Skeletal muscle tissue (tissue), 4 donors: Measurements from ENCODE around the gene GRB14. TPM values are rescaled to one million over a fixed set of nuclear protein-coding genes. Genes with fewer than 3 reads are reported as not detected.

Experiments used
- H3K27ac ChIP-seq: one replicate; pipeline ENCODE4 v1.7.0; 2013; ENCODE audit warnings: mild to moderate bottlenecking, low read depth, low read length, inconsistent platforms
- H3K27me3 ChIP-seq, 3 donors: one replicate each; pipeline ENCODE4 v1.7.0; 2013; ENCODE audit warnings: low read length in 3 of 3; ENCODE audit not compliant: control insufficient read depth in 3 of 3, insufficient read depth in 3 of 3
- H3K36me3 ChIP-seq, 3 donors: one replicate each; pipeline ENCODE4 v1.7.0; 2013; ENCODE audit warnings: low read length in 3 of 3; ENCODE audit not compliant: control insufficient read depth in 3 of 3, insufficient read depth in 3 of 3
- H3K4me1 ChIP-seq, 3 donors: one replicate each; pipeline ENCODE4 v1.7.0; 2013; ENCODE audit warnings: low read length in 3 of 3, mild to moderate bottlenecking in 3 of 3; ENCODE audit not compliant: control insufficient read depth in 3 of 3, insufficient read depth in 3 of 3
- H3K4me3 ChIP-seq, 3 donors: one replicate each; pipeline ENCODE4 v1.7.0; 2013; ENCODE audit warnings: low read length in 3 of 3
- H3K9ac ChIP-seq, 3 donors: one replicate each; pipeline ENCODE4 v1.7.0; 2013; ENCODE audit warnings: low read length in 3 of 3, mild to moderate bottlenecking in 3 of 3, moderate library complexity in 2 of 3, low read depth in 1 of 3
- H3K9me3 ChIP-seq, 3 donors: one replicate each; pipeline ENCODE4 v1.7.0; 2013; ENCODE audit warnings: low read length in 3 of 3; ENCODE audit not compliant: control insufficient read depth in 3 of 3
- total RNA-seq: library from RNA; depleted of rRNA; stranded (reverse); fragments of >200 nt; gene quantifications from one replicate; pipeline ENCODE4 v1.2.3, GENCODE V29; 2014
- donor health status: Osteomylitis.

GRB14 gene
- total RNA-seq, 1 donor from 2014 or later = 5.7 TPM

GRCh38 chr2:164593541-164593940, 27.7 kb downstream of the GRB14 start:
- H3K36me3 ChIP-seq = no peaks in the 10 kb centered on the region
- H3K9me3 ChIP-seq = no peaks in the 10 kb centered on the region
- H3K27me3 ChIP-seq = no peaks in the 10 kb centered on the region
- no peak overlapping the region for H3K9ac ChIP-seq
- no peak overlapping the region for H3K4me3 ChIP-seq
- H3K4me1 ChIP-seq = no peaks in the 10 kb centered on the region
- H3K27ac ChIP-seq = no peak overlapping the region

DNA sequence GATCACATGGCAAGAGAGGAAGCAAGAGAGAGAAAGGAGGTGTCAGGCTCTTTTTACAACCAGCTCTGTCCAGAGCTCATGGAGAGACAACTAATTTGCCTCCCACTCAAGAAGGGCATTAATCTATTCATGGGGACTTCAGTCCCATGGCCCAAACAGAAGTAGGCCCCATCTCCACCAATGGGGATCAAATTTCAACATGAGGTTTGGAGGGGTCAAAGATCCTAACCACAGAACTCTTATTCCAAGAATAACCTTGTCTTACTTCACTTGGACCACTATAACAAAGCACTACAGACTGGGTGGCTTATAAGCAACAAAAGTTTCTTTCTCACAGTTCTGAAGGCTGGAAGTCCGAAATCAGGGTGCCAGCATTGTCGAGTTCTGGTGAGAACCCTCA, 31.8 kb downstream of the GRB14 start:
- H3K9me3 ChIP-seq = no peaks in the 10 kb centered on the region
- H3K27ac ChIP-seq = no peak overlapping the region
- no peaks in the 10 kb centered on the region for H3K36me3 ChIP-seq
- no peak overlapping the region for H3K9ac ChIP-seq
- no peak overlapping the region for H3K4me3 ChIP-seq
- H3K4me1 ChIP-seq = no peaks in the 10 kb centered on the region
- no peaks in the 10 kb centered on the region for H3K27me3 ChIP-seq

GRCh38 chr2:164581050-164581449, 40.2 kb downstream of the GRB14 start:
- no peaks in the 10 kb centered on the region for H3K27me3 ChIP-seq
- H3K4me1 ChIP-seq = no peaks in the 10 kb centered on the region
- H3K36me3 ChIP-seq = no peaks in the 10 kb centered on the region
- no peak overlapping the region for H3K9ac ChIP-seq
- no peak overlapping the region for H3K27ac ChIP-seq
- H3K9me3 ChIP-seq = no peaks in the 10 kb centered on the region
- H3K4me3 ChIP-seq = no peak overlapping the region

- no peaks in the 10 kb centered on the region for H3K27me3 ChIP-seq
- H3K36me3 ChIP-seq = no peaks in the 10 kb centered on the region
- H3K9ac ChIP-seq = no peak overlapping the region
- H3K4me1 ChIP-seq = no peaks in the 10 kb centered on the region
- no peak overlapping the region for H3K4me3 ChIP-seq
- H3K27ac ChIP-seq = no peak overlapping the region
- no peaks in the 10 kb centered on the region for H3K9me3 ChIP-seq
Observed at GRCh38 chr2:164574931-164575330, 46.4 kb downstream of the GRB14 start.

DNA sequence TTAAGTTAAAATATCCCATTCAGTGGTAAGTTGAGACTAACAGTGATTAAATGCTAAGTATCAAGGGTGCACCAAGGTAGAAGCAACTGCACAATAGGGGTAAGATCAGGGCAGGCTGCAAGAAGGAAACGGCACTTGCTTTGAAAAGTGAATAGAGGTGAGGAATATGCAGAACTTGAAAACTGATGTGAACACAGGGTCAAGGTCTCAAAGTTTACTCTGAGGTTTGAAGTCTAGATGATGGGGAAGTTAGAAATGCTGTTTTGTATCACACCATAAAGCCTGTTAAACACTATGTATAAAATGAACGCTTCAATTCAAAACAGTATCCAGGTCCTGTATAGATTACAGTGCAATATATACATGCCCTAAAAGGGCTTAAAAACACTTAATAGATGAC, 50.8 kb downstream of the GRB14 start:
- no peaks in the 10 kb centered on the region for H3K9me3 ChIP-seq
- H3K36me3 ChIP-seq = no peaks in the 10 kb centered on the region
- no peak overlapping the region for H3K4me3 ChIP-seq
- no peaks in the 10 kb centered on the region for H3K4me1 ChIP-seq
- no peaks in the 10 kb centered on the region for H3K27me3 ChIP-seq
- no peak overlapping the region for H3K9ac ChIP-seq
- H3K27ac ChIP-seq = no peak overlapping the region

- Histone ChIP-seq H3K9ac (no peak overlapping the region), H3K4me3 (no peak overlapping the region)
Observed at GRCh38 chr2:164569378-164569777, 51.9 kb downstream of the GRB14 start.

GRCh38 chr2:164568317-164568716, 53.0 kb downstream of the GRB14 start:
- no peaks in the 10 kb centered on the region for H3K36me3 ChIP-seq
- H3K9me3 ChIP-seq = no peaks in the 10 kb centered on the region
- no peak overlapping the region for H3K27ac ChIP-seq
- no peak overlapping the region for H3K9ac ChIP-seq
- H3K4me3 ChIP-seq = no peak overlapping the region
- H3K4me1 ChIP-seq = peaks cover 0 to 3% (median 0%) of the 10 kb centered on the region in 3 donors
- H3K27me3 ChIP-seq = no peaks in the 10 kb centered on the region

More at GRCh38 chr2:164569378-164569777, 51.9 kb downstream of the GRB14 start:
- H3K27ac ChIP-seq = no peak overlapping the region
- H3K36me3 ChIP-seq = no peaks in the 10 kb centered on the region
- H3K27me3 ChIP-seq = no peaks in the 10 kb centered on the region
- H3K9me3 ChIP-seq = no peaks in the 10 kb centered on the region
- no peaks in the 10 kb centered on the region for H3K4me1 ChIP-seq

DNA sequence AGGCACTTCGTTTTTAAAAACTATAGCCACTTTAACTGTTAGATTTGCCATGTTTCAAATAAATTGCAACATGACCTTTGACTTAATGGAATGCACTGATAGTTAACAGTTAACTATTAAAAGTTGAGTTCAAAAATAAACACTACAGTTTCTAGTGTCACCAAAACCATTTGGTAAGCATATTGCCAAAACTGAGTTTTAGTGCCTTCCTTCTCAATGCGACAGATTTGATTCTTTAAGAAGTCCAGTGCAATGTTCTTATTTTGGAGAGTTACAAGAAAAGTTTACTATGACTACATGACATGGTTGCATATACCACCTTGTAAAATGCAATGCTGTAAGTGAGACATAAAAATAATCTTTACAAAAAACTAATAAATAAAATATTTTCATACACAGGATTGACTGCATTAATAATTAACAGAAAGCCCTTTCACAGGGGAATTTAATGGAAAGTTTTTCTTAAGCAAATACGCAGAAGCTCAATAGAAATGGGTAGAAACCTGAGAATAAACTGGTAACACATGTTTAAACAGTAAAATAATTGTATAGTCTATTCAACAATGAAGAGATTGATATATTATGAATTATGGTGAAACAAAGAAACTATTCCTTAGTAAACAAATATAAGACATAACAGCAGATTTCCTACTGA, 53.8 kb downstream of the GRB14 start:
- H3K27ac ChIP-seq = no peak overlapping the region
- H3K9me3 ChIP-seq = no peaks in the 10 kb centered on the region
- no peak overlapping the region for H3K9ac ChIP-seq
- H3K27me3 ChIP-seq = no peaks in the 10 kb centered on the region
- H3K4me1 ChIP-seq = peaks cover 0 to 3% (median 0%) of the 10 kb centered on the region in 3 donors
- no peaks in the 10 kb centered on the region for H3K36me3 ChIP-seq
- H3K4me3 ChIP-seq = peak overlapping the region in 1 of 3 donors; percentile 28

GRCh38 chr2:164565359-164565758, 55.9 kb downstream of the GRB14 start:
- Histone ChIP-seq H3K9me3 (no peaks in the 10 kb centered on the region), H3K36me3 (no peaks in the 10 kb centered on the region), H3K27me3 (no peaks in the 10 kb centered on the region), H3K4me3 (peak overlapping the region in 1 of 3 donors; percentile 27), H3K4me1 (peaks cover 6 to 12% (median 7%) of the 10 kb centered on the region in 3 donors), H3K9ac (no peak overlapping the region), H3K27ac (peak overlapping the region; percentile 69)

DNA sequence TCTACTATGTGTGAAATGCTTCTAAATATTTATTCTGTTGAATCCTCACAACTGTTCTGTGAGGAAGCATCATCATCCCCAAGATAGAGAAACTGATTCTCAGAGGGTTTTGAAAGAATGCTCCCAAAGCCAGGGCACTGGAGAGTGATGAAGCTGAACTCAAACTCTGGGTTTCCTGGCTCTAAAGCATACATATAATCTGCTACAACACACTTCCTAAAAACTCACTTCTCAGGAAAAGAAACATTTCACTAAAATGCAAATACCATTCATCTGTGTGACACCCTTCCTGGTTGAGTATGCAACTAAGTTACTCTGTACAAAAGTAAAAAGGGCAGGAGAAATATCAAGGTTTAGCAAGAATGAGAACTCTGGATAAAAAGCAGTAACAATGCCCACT, 58.6 kb downstream of the GRB14 start:
- Histone ChIP-seq H3K4me1 (peaks cover 6 to 12% (median 8%) of the 10 kb centered on the region in 3 donors), H3K27me3 (no peaks in the 10 kb centered on the region), H3K27ac (peak overlapping the region; percentile 48), H3K36me3 (no peaks in the 10 kb centered on the region), H3K4me3 (no peak overlapping the region), H3K9me3 (no peaks in the 10 kb centered on the region), H3K9ac (no peak overlapping the region)
